Transverse colon (tissue), 4 donors: ENCODE results near the gene DES. TPM values are rescaled to one million over a fixed set of nuclear protein-coding genes. Genes with fewer than 3 reads are reported as not detected.

ENCODE experiments used
- DNase-seq: peaks from one replicate; pipeline ENCODE4 v3.0.0-alpha.2; 2019
- H3K27ac ChIP-seq, 4 donors: fragments of 200-600 bp; sonication (generic); 2 replicates each; pipeline ENCODE4 v1.5.1; 2016 to 2018; ENCODE audit warnings: inconsistent platforms in 4 of 4
- H3K27me3 ChIP-seq: fragments of 200-600 bp; sonication (generic); 2 replicates; pipeline ENCODE4 v1.5.1; 2017; ENCODE audit warnings: inconsistent platforms
- H3K36me3 ChIP-seq, 4 donors: fragments of 200-600 bp; sonication (generic); 2 replicates each; pipeline ENCODE4 v1.5.1; 2017 to 2019; ENCODE audit warnings: inconsistent platforms in 4 of 4
- H3K4me1 ChIP-seq, 4 donors: fragments of 200-600 bp; sonication (generic); 2 replicates each; pipeline ENCODE4 v1.5.1; 2017 to 2020; ENCODE audit warnings: inconsistent platforms in 4 of 4
- H3K4me3 ChIP-seq, 4 donors: fragments of 200-600 bp; sonication (generic); 1 replicate in 1 of 4; 2 replicates in 3 of 4; pipeline versions ENCODE4 v1.5.1 to v1.6.1; 2017 to 2019; ENCODE audit warnings: inconsistent platforms in 4 of 4
- H3K9me3 ChIP-seq, 2 donors: fragments of 200-600 bp; sonication (generic); 2 replicates each; pipeline ENCODE4 v1.5.1; 2017 to 2019; ENCODE audit warnings: inconsistent platforms in 2 of 2
- EP300 ChIP-seq: sonication (generic); formaldehyde crosslinking; IDR thresholded peaks from one replicate; pipeline ENCODE4 v1.6.1; 2017; ENCODE audit warnings: antibody characterized with exemption, low read depth
- POLR2A ChIP-seq: fragments of 450-650 bp; IDR thresholded peaks from one replicate; pipeline ENCODE4 v1.6.1; 2016; ENCODE audit warnings: antibody characterized with exemption, mild to moderate bottlenecking, moderate library complexity
- POLR2AphosphoS5 ChIP-seq, 3 donors: sonication (generic); formaldehyde crosslinking; IDR thresholded peaks; one replicate each; pipeline ENCODE4 v1.6.1; 2016; ENCODE audit warnings: antibody characterized with exemption in 3 of 3
- WGBS, 2 donors: methylation state at CpG; one replicate each; pipeline ENCODE4 v1.1.5; 2018; ENCODE audit warnings: low coverage in 1 of 2; 5-methylcytosine and 5-hydroxymethylcytosine counted together
- in situ Hi-C, 4 donors: fragments of 200-750 bp; cut with MboI; loops; one replicate each; pipeline versions ENCODE4 v1.15.0 to v1.15.1; 2017; ENCODE audit warnings: low sequenced_read_pairs in 3 of 4, low pct_ligation_motif_present in 1 of 4, low pct_unique_long_range_greater_than_20kb in 1 of 4
- intact Hi-C: fragments of 100-400 bp; cut with DNase I; formaldehyde crosslinking; loops from one replicate; pipeline ENCODE4 v1.15.1; 2023; ENCODE audit warnings: low total_unique reads
- total RNA-seq, 4 donors: library from RNA; depleted of rRNA; stranded (reverse); fragments of >200 nt; gene quantifications; one replicate each; pipeline ENCODE4 v1.1.0, GENCODE V29; 2016
- TF ChIP-seq, protein P1 (sequence below), 5 experiments: fragments of 200-600 bp in 3 of 5; fragments of 450-650 bp in 2 of 5; sonication (generic) in 3 of 5; IDR thresholded peaks; 1 replicate in 2 of 5; 2 replicates in 3 of 5; pipeline ENCODE4 v1.5.1; 2016 to 2017; ENCODE audit warnings: antibody characterized with exemption in 5 of 5, inconsistent platforms in 3 of 5, mild to moderate bottlenecking in 2 of 5, moderate library complexity in 1 of 5

The DES gene
- total RNA-seq, 4 donors from 2014 or later: 1,000 to 12,373 (median 1,519) TPM

DNA sequence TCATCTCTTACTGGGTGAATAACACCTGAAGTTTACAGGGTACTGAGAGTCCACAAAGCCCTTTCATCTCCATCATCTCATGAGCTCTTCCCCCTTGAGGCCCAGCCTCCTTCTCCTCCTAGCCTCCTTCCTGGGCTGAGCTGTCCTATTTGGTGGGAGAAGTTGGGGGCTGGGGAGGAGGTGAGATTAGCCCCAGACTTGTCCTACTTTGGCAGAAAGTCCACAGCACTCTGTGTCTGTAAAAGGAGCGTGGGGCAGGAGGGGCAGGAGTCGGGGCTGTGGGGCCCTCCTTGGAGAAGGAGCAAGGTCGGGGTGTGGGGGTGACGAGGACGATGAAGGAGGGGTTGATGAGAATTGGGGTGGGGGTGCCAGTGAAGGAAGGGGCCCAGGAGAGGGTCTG, 10.0 kb upstream of the DES start:
- no peak for DNase-seq
- WGBS, 2 donors: 66% methylated on average over 5 of the region's 5 CpGs; no CpG with 5 or more reads in 1 of the 2 donors
- Histone ChIP-seq H3K27me3 (peaks cover 8% of the 10 kb centered on the region), H3K9me3 (peaks cover 0 to 3% of the 10 kb centered on the region in 2 donors), H3K36me3 (no peaks in the 10 kb centered on the region), H3K27ac (peak overlapping the region; percentile 79 to 91 (median 86)), H3K4me1 (peaks cover 0 to 17% (median 14%) of the 10 kb centered on the region in 4 donors), H3K4me3 (no peak overlapping the region)
- intact Hi-C loops (loop anchor here (5.0 kb wide), 1 partner anchor 44 kb away; no protein-coding TSS in a partner anchor), in situ Hi-C loops (loop anchor here in 3 of 4 donors (10.0 kb wide), 1 partner anchor 117 kb away; no protein-coding TSS in a partner anchor)
- no peak for TF ChIP-seq POLR2A
- TF ChIP-seq EP300: no peak
- no peak for TF ChIP-seq POLR2AphosphoS5 (IDR thresholded peaks at IDR 0.05)
- TF ChIP-seq, protein P1, sequence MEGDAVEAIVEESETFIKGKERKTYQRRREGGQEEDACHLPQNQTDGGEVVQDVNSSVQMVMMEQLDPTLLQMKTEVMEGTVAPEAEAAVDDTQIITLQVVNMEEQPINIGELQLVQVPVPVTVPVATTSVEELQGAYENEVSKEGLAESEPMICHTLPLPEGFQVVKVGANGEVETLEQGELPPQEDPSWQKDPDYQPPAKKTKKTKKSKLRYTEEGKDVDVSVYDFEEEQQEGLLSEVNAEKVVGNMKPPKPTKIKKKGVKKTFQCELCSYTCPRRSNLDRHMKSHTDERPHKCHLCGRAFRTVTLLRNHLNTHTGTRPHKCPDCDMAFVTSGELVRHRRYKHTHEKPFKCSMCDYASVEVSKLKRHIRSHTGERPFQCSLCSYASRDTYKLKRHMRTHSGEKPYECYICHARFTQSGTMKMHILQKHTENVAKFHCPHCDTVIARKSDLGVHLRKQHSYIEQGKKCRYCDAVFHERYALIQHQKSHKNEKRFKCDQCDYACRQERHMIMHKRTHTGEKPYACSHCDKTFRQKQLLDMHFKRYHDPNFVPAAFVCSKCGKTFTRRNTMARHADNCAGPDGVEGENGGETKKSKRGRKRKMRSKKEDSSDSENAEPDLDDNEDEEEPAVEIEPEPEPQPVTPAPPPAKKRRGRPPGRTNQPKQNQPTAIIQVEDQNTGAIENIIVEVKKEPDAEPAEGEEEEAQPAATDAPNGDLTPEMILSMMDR (IDR thresholded peaks at IDR 0.05): no peak

DNA sequence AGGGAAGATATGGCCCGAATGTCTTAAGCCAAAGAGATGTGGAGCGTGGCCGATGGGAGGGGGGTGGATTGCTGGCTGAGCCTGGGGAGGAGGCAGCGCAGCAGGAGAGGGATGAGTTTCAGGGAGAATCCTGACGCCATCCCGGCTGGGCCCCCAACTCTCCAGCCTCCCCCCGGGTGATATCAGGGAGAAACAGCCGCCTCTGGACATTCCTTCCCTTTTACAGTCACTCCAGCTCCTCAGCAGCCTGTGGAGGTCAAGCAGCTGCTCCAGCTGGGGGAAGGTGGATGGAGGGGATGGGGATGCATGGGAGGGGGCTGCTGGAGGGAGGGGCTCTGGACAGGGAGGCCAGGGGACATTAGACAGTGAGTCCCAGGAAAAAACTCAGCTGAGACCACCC, 9.5 kb upstream of the DES start:
- peaks cover 11% of the 10 kb centered on the region for H3K27me3 ChIP-seq
- TF ChIP-seq POLR2AphosphoS5 (IDR thresholded peaks at IDR 0.05): peak in 1 of 3 donors; percentile 44
- TF ChIP-seq, protein P1 (IDR thresholded peaks at IDR 0.05): no peak
- no peak for DNase-seq
- H3K4me3 ChIP-seq: no peak overlapping the region
- 61% methylated on average over 8 of the region's 8 CpGs; no CpG with 5 or more reads in 1 of the 2 donors for WGBS, 2 donors
- peak overlapping the region; percentile 79 to 91 (median 86) for H3K27ac ChIP-seq
- H3K9me3 ChIP-seq: peaks cover 0 to 3% of the 10 kb centered on the region in 2 donors
- peaks cover 0 to 17% (median 13%) of the 10 kb centered on the region in 4 donors for H3K4me1 ChIP-seq
- H3K36me3 ChIP-seq: no peaks in the 10 kb centered on the region
- intact Hi-C loops: loop anchor here (5.0 kb wide), 1 partner anchor 44 kb away; no protein-coding TSS in a partner anchor
- in situ Hi-C loops: loop anchor here in 3 of 4 donors (10.0 kb wide), 1 partner anchor 116 kb away; no protein-coding TSS in a partner anchor

DNA sequence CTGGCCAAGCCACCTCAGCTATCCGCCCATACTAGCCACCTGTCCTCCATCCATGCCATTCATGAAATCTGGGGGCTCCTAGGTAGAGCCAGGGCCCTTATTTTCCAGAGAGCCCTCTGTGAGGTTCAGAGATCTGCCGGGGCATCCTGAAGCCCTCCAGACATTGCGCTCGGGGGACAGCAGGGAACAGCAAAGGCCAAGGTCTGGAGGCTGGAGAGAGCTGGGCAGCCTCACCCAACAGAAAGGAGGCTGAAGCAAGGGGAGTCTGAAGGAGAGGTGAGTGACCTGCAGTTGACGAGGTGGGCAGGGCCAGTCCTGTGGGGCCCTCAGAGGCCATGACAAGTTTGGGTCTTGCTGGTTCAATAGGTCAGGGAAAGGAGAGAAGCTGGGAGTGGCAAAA, 8.6 kb upstream of the DES start:
- peaks cover 0 to 10% (median 8%) of the 10 kb centered on the region in 4 donors for H3K4me1 ChIP-seq
- 82% methylated on average over 5 of the region's 5 CpGs; no CpG with 5 or more reads in 1 of the 2 donors for WGBS, 2 donors
- peak overlapping the region; percentile 79 to 91 (median 86) for H3K27ac ChIP-seq

DNA sequence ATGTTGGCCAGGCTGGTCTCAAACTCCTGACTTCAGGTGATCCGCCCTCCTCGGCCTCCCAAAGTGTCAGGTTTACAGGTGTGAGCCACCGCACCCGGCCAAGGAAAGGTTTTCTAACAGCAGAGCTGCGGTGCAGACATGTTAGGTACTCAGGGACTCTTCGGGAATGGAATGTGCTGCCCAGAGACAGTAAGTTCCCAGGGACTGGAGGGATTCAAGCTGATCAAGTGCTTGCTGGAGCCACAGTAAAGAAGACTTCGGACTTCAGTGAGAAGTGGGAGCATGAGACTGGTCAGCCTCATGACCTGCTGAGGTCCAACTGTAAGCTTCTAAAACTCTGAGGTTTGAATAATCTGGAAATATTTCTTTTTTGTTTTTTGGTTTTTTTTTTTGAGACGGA, 7.8 kb upstream of the DES start:
- TF ChIP-seq, protein P1 (IDR thresholded peaks at IDR 0.05): no peak
- no peak for TF ChIP-seq POLR2AphosphoS5 (IDR thresholded peaks at IDR 0.05)
- no peak for TF ChIP-seq POLR2A
- TF ChIP-seq EP300: no peak
- intact Hi-C loops (no loop called here), in situ Hi-C loops (no loop called here)
- Histone ChIP-seq H3K4me3 (no peak overlapping the region), H3K36me3 (no peaks in the 10 kb centered on the region), H3K9me3 (peaks cover 0 to 3% of the 10 kb centered on the region in 2 donors), H3K4me1 (peaks cover 0 to 7% (median 6%) of the 10 kb centered on the region in 4 donors), H3K27ac (peak overlapping the region; percentile 79 to 91 (median 86)), H3K27me3 (peaks cover 12% of the 10 kb centered on the region)
- WGBS, 2 donors: 81 to 92% methylated on average over 2 to 8 of the region's 8 CpGs
- no peak for DNase-seq

More for the DNA sequence above, 8.6 kb upstream of the DES start:
- peaks cover 0 to 3% of the 10 kb centered on the region in 2 donors for H3K9me3 ChIP-seq
- no peaks in the 10 kb centered on the region for H3K36me3 ChIP-seq
- intact Hi-C loops: loop anchor here (5.0 kb wide), 1 partner anchor 43 kb away; no protein-coding TSS in a partner anchor
- in situ Hi-C loops: loop anchor here in 3 of 4 donors (10.0 kb wide), 1 partner anchor 115 kb away; no protein-coding TSS in a partner anchor
- H3K27me3 ChIP-seq: peaks cover 12% of the 10 kb centered on the region
- DNase-seq: no peak
- TF ChIP-seq, protein P1 (IDR thresholded peaks at IDR 0.05): no peak
- no peak for TF ChIP-seq POLR2AphosphoS5 (IDR thresholded peaks at IDR 0.05)
- no peak for TF ChIP-seq POLR2A
- no peak overlapping the region for H3K4me3 ChIP-seq
